ENCODE results near the gene UBAC2.

GRCh38 chr13:99304541-99304940 lies 103.9 kb downstream of the UBAC2 start:
- TF ChIP-seq EZH2 (IDR thresholded peaks at IDR 0.05; ENCODE audit: borderline replicate concordance, low read depth, low read length, poor library complexity, severe bottlenecking), result no peak
- TF ChIP-seq, protein P1, sequence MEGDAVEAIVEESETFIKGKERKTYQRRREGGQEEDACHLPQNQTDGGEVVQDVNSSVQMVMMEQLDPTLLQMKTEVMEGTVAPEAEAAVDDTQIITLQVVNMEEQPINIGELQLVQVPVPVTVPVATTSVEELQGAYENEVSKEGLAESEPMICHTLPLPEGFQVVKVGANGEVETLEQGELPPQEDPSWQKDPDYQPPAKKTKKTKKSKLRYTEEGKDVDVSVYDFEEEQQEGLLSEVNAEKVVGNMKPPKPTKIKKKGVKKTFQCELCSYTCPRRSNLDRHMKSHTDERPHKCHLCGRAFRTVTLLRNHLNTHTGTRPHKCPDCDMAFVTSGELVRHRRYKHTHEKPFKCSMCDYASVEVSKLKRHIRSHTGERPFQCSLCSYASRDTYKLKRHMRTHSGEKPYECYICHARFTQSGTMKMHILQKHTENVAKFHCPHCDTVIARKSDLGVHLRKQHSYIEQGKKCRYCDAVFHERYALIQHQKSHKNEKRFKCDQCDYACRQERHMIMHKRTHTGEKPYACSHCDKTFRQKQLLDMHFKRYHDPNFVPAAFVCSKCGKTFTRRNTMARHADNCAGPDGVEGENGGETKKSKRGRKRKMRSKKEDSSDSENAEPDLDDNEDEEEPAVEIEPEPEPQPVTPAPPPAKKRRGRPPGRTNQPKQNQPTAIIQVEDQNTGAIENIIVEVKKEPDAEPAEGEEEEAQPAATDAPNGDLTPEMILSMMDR (conservative IDR thresholded peaks at IDR 0.05; ENCODE audit: low read depth, low read length), result no peak
